H1 (cell line): ENCODE data around the gene FBN1.

Experiments
- CHD2 ChIP-seq: IDR thresholded peaks from 2 replicates; pipeline ENCODE4 v1.6.1; 2012; ENCODE audit warnings: low read length, improper control_type of control experiment
- GTF2F1 ChIP-seq: IDR thresholded peaks from 2 replicates; pipeline ENCODE4 v1.6.1; 2012; ENCODE audit warnings: low read depth, low read length, improper control_type of control experiment, borderline replicate concordance
- POLR2A ChIP-seq, 2 experiments: IDR thresholded peaks; 1 replicate in 1 of 2; 2 replicates in 1 of 2; pipeline ENCODE4 v1.6.1; 2011; ENCODE audit warnings: low read depth in 2 of 2, low read length in 2 of 2, mild to moderate bottlenecking in 2 of 2; ENCODE audit errors: control extremely low read depth in 1 of 2
- POLR2AphosphoS5 ChIP-seq: IDR thresholded peaks from 2 replicates; pipeline ENCODE4 v1.6.1; 2011; ENCODE audit warnings: low read depth, low read length
- RXRA ChIP-seq: IDR thresholded peaks from 2 replicates; pipeline ENCODE4 v1.6.1; 2011; ENCODE audit warnings: low read depth, mild to moderate bottlenecking, low read length, moderate library complexity; ENCODE audit not compliant: insufficient read depth
- SP4 ChIP-seq: IDR thresholded peaks from 2 replicates; pipeline ENCODE4 v1.6.1; 2012; ENCODE audit warnings: low read length, inconsistent platforms

GRCh38 chr15:48625126-48625525 is 20.4 kb downstream of the FBN1 start:
- no peak for TF ChIP-seq POLR2A (IDR thresholded peaks at IDR 0.05; ENCODE audit: control extremely low read depth in 1 of 2, low read depth in 2 of 2, low read length in 2 of 2)
- no peak for TF ChIP-seq CHD2
- no peak for TF ChIP-seq GTF2F1
- TF ChIP-seq POLR2AphosphoS5, result no peak
- TF ChIP-seq RXRA, result no peak
- TF ChIP-seq SP4, result no peak
